NCI-H1105 treated with DMSO at 0.1 percent for 48 hours (cell line): ENCODE data around the gene TMEM11.

Experiments used
- DNase-seq: peaks from one replicate; lab custom pipeline; 2025; lab: John Stamatoyannopoulos, UW

TMEM11 gene

GRCh38 chr17:21161498-21162393, 52.2 kb downstream of the TMEM11 start:
- no peak for DNase-seq

DNA sequence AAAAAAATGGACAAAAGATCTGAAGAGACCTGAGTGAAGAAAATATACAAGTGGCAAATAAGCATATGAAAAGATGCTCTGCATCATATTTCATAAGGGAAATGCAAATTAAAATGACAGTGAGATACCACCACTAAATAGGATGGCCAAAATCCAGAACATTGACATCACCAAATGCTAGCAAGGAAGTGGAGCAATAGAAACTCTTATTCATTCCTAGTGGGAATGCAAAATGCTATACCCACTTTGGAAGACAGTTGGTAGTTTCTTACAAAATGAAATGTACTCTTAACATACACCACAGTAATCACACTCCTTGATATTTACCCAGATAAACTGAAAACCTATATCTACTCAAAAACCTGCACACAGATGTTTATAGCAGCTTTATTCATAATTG, 53.6 kb downstream of the TMEM11 start:
- no peak for DNase-seq

DNA sequence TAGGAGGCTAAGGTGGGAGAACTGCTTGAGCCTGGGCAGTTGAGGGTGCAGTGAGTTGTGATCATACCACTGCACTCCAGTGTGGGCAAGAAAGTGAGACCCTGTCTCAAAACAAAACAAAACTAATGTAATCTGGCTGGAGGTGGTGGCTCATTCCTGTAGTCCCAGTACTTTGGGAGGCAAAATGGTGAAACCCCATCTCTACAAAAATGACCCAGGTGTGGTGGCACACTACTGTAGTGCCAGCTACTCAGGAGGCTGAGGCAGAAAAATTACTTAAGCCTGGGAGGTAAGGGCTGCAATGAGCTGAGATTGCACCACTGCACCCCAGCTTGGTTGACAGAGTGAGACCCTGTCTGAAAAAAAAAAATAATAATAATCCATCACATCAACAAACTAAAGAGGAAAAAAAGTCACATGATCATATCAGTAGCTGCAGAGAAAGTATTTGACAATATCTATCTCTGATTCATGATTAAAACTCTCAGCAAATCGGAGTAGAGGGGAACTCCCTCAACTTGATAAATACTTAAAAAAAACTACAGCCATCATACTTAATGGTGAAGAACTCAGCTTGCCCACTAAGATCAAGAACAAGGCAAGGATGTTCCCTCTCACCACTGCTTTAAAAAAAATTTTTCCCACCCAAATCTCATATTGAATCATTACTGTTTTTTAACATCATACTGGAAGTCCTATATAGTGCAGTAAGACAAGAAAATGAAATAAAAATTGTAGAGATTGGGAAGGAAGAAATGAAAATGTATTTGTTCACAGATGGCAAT, 56.2 kb downstream of the TMEM11 start:
- DNase-seq: no peak

GRCh38 chr17:21152731-21153130, 61.2 kb downstream of the TMEM11 start:
- DNase-seq: no peak

GRCh38 chr17:21149621-21150020, 64.3 kb downstream of the TMEM11 start:
- DNase-seq: no peak
